Amniotic stem cell (primary cell): Measurements from ENCODE around the gene SUSD4.
A peak's percentile ranks its signal among the peaks of the same experiment; 100 is the strongest.
"Not testable (repeated sequence)": the region's sequence is repeated elsewhere in the genome, so short reads cannot be mapped to it uniquely, and the experiment has no call there.

Source experiments
- DNase-seq: peaks from one replicate; lab custom pipeline; 2025; lab: John Stamatoyannopoulos, UW

SUSD4 gene

GRCh38 chr1:223251387-223251786, 112.6 kb downstream of the SUSD4 start:
- not testable (repeated sequence) for DNase-seq

DNA sequence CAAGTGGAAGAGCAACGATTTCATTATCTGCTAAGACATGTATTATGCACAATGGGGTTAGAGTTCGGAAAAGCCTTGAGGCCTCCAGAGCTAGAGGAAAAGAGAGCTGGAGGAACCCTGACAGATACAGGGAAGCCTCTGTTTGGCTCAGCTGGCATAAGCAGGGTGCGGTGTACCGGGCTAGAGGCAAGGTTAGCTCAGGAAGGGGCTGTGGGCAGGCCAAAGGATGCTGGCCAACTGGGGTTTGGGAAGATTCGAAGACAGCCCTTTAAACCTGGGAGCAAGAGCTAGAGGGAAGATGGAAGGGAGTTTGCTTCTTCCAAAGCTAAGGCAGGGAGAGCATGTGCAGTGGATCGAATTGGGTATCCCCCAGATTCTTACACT, 113.4 kb downstream of the SUSD4 start:
- no peak for DNase-seq

DNA sequence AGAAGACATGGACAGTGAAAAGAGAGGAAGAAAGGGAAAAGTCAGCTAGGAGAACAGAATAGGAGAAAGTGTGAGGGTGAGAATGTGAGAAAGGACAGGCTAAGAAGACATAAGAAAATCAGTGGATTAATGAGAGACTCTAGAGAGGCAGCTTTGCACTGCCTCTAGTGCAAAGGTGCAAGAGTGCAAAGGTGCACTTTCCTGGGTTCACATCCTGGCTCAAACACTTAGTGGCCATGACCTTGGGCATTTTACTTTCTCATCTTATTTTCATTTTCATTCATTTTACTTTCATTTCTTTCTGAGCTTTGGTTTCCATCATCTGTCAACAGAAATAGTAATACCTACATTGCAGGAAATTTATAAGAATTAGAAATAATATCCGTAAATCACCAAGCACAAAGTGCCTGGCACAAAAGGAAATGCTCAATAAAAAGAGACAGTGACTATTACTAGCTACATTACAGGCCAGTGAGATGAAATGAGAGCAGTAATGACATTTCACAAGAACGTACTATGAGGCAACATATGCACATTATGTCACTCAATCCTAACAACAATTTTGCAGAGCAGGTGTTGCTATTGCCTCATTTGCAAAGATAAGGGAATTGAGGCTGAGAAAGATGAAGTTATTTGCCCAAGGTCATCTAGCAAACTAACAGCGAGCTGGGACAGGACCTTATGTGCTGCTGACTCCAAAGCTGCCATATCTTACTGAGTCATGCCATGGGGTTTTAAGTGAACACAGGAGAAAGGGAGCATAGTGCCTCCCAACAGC, 113.9 kb downstream of the SUSD4 start:
- DNase-seq, result no peak

- DNase-seq, result no peak
Observed at GRCh38 chr1:223248770-223249140, 115.2 kb downstream of the SUSD4 start.

GRCh38 chr1:223248001-223248769, 115.8 kb downstream of the SUSD4 start:
- no peak for DNase-seq

GRCh38 chr1:223246476-223247112, 117.4 kb downstream of the SUSD4 start:
- DNase-seq, result no peak

DNA sequence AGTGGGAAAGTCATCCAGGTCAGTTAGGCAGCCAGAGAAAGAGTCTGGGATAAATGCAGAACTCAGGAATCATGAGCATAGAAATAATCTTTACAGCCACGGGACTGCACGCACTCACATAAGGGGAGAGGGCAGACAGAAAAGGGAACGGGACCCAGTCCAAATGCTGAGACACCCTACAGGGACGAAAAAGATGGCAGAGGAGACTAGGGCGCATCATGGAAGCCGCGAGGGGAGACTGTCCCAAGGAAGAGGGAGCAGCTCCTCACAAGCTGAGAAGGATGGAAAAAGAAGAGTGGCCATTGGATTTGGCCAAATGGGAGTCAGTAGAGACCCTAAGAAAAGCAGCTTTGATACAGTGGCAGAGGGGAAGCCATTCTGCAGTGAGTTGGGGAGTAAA, 118.0 kb downstream of the SUSD4 start:
- DNase-seq, result no peak

GRCh38 chr1:223245411-223245810, 118.6 kb downstream of the SUSD4 start:
- DNase-seq, result no peak

GRCh38 chr1:223244366-223245103, 119.4 kb downstream of the SUSD4 start:
- DNase-seq, result no peak

- DNase-seq, result no peak
Observed at GRCh38 chr1:223243441-223244050, 120.4 kb downstream of the SUSD4 start.

DNA sequence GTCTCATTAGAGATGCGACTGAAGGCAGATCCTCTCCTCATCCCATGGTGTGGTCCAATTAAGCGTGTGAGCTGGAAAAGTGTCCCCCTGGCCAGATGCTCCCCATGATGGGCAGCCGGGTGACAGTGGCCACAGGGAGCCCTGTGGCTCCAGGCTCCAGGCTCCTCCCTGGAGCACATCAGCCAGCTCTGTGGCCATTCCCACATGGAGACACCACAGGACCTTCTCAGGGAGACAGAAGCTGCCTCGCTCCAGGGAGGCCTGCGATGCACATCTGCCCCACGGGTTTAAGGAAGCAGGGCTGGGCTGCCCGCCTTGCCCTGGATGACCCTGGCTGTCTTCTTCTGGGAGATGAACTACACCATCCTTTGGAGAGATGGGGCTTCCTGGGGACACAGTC, 121.0 kb downstream of the SUSD4 start:
- no peak for DNase-seq

DNA sequence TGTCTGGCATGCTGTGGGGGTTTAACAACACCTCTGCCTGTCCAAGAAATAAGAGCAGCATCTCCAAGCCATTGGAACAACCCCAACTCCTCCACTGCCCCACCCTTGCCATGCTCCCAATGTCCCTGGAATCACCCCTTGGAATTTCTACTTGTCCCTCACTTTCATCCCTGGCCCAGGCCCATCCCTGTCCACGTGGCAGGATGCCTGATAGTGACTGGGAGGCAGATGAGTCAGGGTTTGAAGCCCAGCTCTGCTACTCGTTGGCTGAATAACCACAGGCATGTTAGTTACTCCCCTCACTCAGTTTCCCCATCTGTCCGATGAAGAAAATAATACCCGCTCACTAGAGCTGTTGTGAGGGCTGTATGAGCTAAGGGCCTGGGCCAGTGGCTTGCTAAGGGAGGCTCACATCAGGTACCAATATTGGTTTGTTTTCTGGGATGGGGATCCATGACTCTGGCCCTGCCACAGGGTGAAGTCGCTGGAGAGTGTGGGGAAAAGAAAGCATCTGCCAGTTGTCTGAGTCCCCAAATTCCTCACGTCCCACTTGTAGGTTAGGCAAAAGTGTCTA, 121.5 kb downstream of the SUSD4 start:
- no peak for DNase-seq

DNA sequence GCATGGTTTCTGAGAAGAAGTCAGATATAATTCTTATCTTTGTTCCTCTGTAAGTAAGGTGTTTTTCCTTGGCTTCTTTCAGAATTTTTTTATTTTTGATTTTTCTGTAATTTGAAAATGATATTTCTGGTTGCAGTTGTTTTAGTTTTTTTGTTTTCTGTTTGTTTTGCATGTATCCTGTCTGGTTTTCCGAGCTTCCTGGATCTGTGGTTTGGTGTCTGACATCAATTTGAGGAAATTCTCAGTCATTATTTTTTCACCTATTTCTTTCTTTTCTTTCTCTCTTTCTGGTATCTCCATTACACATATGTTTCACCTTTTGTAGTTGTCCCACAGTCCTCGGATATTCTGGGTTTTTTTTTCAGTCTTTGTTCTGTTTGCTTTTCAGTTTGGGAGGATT, 123.9 kb downstream of the SUSD4 start:
- DNase-seq, result no peak

DNA sequence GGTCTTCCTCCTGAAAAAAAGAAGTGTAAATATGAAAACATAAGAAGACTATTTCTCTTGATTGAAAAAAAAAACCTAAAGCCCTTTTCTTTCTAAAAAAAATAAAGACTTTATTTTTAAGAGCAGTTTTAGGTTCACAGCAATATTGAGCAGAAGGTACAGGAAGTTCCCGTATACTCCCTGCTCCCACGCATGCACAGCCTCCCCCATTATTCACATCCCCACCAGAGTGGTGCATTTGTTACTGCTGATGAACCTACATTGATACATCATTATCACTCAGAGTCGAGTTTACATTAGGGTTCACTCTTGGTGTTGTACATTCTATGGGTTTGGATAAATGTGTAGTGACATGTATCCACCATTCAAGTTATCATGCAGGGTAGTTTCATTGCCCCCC, 128.9 kb downstream of the SUSD4 start:
- no peak for DNase-seq

- no peak for DNase-seq
Observed at GRCh38 chr1:223234534-223234933, 129.4 kb downstream of the SUSD4 start.

DNA sequence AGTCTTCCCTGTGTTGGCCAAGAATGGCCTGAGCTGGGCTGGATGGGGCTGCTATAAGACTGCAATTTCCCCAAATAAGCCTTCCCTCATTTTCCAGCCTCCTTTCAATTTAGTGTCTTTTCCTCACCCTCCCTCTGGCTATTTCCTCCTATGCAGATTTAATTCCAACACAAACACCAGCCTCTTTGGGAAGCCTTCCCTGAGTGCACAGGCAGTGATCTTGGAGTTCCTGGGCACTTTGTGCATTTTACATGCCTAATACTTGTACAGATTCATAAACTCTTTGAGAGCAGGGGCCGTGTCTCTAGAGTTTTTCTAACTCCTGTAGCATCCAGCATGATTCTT, 129.8 kb downstream of the SUSD4 start:
- DNase-seq, result no peak

DNA sequence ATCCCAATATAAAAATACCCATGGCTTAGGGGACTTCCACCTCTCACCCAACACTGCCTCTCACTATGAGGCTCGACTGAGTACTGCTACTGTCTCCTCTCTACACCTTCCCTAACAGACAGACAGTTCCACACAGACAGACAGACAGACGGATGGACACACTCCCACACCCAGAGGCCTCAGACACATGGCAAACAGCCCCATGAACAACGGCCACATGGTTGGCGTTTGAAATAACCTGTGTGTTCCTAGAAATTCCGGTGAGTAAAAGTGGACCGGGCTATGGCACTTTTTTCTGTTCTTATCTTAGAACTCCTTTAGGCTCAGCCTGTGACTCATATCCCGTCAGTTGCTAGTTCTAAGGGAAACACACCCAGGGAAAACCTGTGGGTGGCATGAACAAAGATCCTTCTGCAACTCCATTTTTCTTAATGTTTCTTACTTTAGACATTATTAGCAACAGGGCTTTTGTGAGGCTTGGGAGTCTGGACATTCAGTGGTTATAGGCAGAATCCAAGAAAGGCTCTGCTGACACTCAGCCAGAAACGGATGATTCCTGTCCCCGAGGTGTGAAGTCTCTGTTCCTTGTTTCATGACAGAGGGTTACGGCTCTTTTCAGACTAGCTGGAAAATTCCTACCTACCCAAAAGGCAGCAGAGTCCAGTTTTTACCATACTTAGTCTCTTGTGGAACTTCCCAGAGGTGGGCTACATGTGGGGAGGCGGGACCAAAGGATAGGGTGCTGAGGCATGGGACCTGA, 130.4 kb downstream of the SUSD4 start:
- peak; percentile 56 for DNase-seq

DNA sequence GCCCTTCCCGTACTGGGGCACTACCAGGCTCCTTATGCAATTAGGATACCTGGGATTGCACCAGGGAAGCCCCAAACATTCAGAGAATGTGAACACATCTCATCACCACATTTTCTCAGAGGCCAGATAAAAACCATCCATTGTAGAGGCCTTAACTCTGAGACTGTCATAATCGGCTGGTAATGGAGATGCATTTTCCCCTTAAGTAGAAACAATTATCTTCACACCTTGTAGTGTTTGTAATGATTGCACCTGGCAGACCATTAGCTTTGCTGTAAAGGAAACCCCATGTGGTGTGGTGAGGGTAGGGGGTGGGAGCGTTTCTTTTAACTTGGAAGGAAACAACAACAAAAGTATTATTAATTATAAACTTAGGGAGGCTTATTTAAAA, 131.0 kb downstream of the SUSD4 start:
- no peak for DNase-seq

DNA sequence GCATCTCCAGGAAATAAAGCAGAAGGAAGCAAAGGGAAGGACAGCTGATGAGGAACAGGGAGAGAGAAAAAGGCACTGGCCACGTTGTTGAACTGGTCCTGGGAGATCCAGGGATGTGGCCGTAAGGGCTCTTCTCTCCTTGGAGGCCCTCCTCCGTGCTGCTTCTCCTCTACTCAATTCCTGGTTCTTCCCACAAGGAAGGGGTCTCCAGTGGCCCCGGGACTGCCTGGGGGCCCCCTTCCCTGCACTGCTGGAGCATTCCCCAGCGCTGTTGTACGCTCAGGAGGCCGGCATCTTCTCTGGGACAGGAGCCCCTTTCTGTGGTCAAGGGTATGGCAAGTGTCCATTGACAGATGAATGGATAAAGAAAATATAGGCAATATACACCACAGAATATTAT, 132.4 kb downstream of the SUSD4 start:
- DNase-seq, result no peak

DNA sequence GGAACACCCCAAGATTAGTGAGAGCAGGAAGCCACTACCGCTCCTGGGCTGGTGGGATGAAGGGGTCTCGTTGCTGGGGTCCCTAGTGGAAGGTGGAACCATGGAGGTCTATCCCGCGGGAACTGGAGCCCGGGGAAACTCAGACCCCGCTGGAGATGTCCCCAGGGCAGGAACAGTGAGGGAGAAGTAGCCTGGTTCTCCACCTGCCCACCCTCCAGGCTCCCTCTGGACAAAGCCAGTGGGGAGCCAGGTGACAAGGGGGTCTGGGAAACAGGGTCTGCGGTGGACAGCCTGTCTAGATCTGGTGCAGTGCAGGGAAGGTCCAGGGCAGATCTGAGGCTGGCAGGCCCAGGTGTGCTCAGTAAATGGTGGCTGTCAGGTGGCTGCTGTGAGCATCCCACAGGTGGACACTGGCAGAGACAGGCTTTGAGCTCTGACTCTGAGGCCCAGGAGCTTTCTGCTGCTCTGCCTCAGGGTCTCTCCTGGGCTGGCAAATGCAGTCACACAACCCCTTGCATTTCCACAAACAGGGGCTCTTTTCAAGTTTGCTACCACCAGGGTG, 132.9 kb downstream of the SUSD4 start:
- DNase-seq, result no peak
